Panc1 (cell line): ENCODE data around the gene IPMK.

ENCODE experiments used
- POLR2AphosphoS5 ChIP-seq: IDR thresholded peaks from 2 replicates; pipeline ENCODE4 v1.6.1; 2012; ENCODE audit warnings: mild to moderate bottlenecking, low read depth, low read length, moderate library complexity
- TF ChIP-seq, protein P1 (sequence below): fragments of 450-650 bp; IDR thresholded peaks from 2 replicates; pipeline ENCODE4 v1.5.1; 2017; ENCODE audit warnings: mild to moderate bottlenecking
- TF ChIP-seq, protein P2 (sequence below), 2 experiments: IDR thresholded peaks; 2 replicates each; pipeline ENCODE4 v1.6.1; 2011 to 2012; ENCODE audit warnings: low read depth in 2 of 2, control low read depth in 1 of 2, low read length in 1 of 2, mild to moderate bottlenecking in 1 of 2, moderate library complexity in 1 of 2; ENCODE audit not compliant: insufficient read depth in 1 of 2

DNA sequence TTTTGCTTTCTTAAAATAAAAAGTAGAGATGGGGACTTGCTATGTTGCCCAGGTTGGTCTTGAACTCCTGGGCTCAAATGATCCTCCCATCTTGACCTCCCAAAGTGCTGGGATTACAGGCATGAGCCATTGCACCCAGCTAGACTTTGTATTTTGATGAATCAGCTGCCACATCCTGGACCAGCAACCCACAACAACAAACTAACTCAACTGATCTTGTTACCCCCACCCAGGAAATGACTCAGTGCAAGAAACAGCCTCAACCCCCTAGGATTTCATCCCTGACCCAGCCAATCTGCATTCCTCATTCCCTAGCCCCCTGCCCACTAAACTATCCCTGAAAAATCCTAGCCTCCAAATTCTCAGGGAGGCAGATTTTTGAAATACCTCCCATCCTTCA is 123.8 kb downstream of the IPMK start:
- TF ChIP-seq, protein P1, sequence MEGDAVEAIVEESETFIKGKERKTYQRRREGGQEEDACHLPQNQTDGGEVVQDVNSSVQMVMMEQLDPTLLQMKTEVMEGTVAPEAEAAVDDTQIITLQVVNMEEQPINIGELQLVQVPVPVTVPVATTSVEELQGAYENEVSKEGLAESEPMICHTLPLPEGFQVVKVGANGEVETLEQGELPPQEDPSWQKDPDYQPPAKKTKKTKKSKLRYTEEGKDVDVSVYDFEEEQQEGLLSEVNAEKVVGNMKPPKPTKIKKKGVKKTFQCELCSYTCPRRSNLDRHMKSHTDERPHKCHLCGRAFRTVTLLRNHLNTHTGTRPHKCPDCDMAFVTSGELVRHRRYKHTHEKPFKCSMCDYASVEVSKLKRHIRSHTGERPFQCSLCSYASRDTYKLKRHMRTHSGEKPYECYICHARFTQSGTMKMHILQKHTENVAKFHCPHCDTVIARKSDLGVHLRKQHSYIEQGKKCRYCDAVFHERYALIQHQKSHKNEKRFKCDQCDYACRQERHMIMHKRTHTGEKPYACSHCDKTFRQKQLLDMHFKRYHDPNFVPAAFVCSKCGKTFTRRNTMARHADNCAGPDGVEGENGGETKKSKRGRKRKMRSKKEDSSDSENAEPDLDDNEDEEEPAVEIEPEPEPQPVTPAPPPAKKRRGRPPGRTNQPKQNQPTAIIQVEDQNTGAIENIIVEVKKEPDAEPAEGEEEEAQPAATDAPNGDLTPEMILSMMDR = no peak
- no peak for TF ChIP-seq POLR2AphosphoS5
- TF ChIP-seq, protein P2, sequence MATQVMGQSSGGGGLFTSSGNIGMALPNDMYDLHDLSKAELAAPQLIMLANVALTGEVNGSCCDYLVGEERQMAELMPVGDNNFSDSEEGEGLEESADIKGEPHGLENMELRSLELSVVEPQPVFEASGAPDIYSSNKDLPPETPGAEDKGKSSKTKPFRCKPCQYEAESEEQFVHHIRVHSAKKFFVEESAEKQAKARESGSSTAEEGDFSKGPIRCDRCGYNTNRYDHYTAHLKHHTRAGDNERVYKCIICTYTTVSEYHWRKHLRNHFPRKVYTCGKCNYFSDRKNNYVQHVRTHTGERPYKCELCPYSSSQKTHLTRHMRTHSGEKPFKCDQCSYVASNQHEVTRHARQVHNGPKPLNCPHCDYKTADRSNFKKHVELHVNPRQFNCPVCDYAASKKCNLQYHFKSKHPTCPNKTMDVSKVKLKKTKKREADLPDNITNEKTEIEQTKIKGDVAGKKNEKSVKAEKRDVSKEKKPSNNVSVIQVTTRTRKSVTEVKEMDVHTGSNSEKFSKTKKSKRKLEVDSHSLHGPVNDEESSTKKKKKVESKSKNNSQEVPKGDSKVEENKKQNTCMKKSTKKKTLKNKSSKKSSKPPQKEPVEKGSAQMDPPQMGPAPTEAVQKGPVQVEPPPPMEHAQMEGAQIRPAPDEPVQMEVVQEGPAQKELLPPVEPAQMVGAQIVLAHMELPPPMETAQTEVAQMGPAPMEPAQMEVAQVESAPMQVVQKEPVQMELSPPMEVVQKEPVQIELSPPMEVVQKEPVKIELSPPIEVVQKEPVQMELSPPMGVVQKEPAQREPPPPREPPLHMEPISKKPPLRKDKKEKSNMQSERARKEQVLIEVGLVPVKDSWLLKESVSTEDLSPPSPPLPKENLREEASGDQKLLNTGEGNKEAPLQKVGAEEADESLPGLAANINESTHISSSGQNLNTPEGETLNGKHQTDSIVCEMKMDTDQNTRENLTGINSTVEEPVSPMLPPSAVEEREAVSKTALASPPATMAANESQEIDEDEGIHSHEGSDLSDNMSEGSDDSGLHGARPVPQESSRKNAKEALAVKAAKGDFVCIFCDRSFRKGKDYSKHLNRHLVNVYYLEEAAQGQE (IDR thresholded peaks at IDR 0.05; ENCODE audit: insufficient read depth in 1 of 2, low read depth in 2 of 2, low read length in 1 of 2) = no peak
